Measurements from ENCODE around the gene BCHE.

- TF ChIP-seq CTCF (IDR thresholded peaks at IDR 0.05) (no peak), NFYB (CRISPR knock-in tag; conservative IDR thresholded peaks at IDR 0.05; ENCODE audit: low read depth) (no peak), ZBTB43 (CRISPR knock-in tag; IDR thresholded peaks at IDR 0.05) (no peak), STAT6 (CRISPR knock-in tag; conservative IDR thresholded peaks at IDR 0.05; ENCODE audit: low read depth) (no peak), ATF3 (CRISPR knock-in tag; conservative IDR thresholded peaks at IDR 0.05) (no peak), CBFB (CRISPR knock-in tag; IDR thresholded peaks at IDR 0.05; ENCODE audit: low read depth) (no peak), SMAD3 (CRISPR knock-in tag; IDR thresholded peaks at IDR 0.05; ENCODE audit: borderline replicate concordance) (no peak), GABPB1 (CRISPR knock-in tag; IDR thresholded peaks at IDR 0.05) (no peak), ZNF138 (CRISPR knock-in tag; conservative IDR thresholded peaks at IDR 0.05) (no peak), USF2 (CRISPR knock-in tag; IDR thresholded peaks at IDR 0.05) (no peak)
Observed at GRCh38 chr3:165783383-165783782, 53.8 kb downstream of the BCHE start.
